Dendritic cell treated with granulocyte-macrophage colony-stimulating factor and Interleukin-4, amounts not matched to agents 40 ng/mL and 50 ng/mL, for 4 days (primary cell): ENCODE measurements around the gene KRT39.
A peak's percentile ranks its signal among the peaks of the same experiment; 100 is the strongest.
"Not testable (repeated sequence)": the region's sequence is repeated elsewhere in the genome, so short reads cannot be mapped to it uniquely, and the experiment has no call there.

Experiments
- H3K27ac Mint-ChIP-seq: one replicate; pipeline ENCODE4 v1.8.0; 2022; ENCODE audit warnings: mild to moderate bottlenecking, mixed read lengths
- H3K27me3 Mint-ChIP-seq: one replicate; pipeline ENCODE4 v1.8.0; 2022; ENCODE audit warnings: mild to moderate bottlenecking, mixed read lengths
- H3K36me3 Mint-ChIP-seq: one replicate; pipeline ENCODE4 v1.8.0; 2022; ENCODE audit warnings: low read depth, mixed read lengths
- H3K4me1 Mint-ChIP-seq: one replicate; pipeline ENCODE4 v1.8.0; 2022; ENCODE audit warnings: low read depth, mixed read lengths
- H3K4me3 Mint-ChIP-seq: one replicate; pipeline ENCODE4 v1.8.0; 2022; ENCODE audit warnings: mild to moderate bottlenecking, moderate library complexity, mixed read lengths
- H3K9me3 Mint-ChIP-seq: one replicate; pipeline ENCODE4 v1.8.0; 2022; ENCODE audit warnings: mixed read lengths
- intact Hi-C: fragments of 100-400 bp; cut with micrococcal nuclease; formaldehyde crosslinking; loops from one replicate; pipeline ENCODE4 v1.15.0; 2022

Gene KRT39

GRCh38 chr17:40942553-40942952 lies 24.2 kb downstream of the KRT39 start:
- H3K4me1 Mint-ChIP-seq: peaks cover 7% of the 10 kb centered on the region

DNA sequence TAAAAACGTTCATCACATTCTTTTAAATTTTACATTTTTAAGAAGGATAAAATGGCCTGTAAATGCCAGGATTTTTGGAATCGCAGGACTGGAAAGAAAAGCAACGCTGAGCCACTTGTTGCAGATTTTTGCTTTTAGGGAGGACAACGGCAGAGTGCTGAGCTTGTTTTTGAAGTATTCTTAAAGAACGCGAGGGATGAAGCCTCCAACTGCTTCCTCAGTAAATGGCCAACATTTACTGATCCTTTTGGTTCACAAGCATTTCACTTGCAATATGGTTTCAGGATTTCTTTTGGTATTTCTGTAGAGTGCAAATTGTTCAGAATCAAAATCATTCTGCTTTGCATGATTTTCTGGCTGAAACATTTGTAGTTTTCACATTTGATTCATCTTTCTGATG lies 26.5 kb downstream of the KRT39 start:
- intact Hi-C loops: no loop called here
- no peak overlapping the region for H3K4me3 Mint-ChIP-seq
- peaks cover 5% of the 10 kb centered on the region for H3K27me3 Mint-ChIP-seq
- peaks cover 20% of the 10 kb centered on the region for H3K4me1 Mint-ChIP-seq
- peaks cover 13% of the 10 kb centered on the region for H3K9me3 Mint-ChIP-seq
- H3K27ac Mint-ChIP-seq: no peak overlapping the region
- H3K36me3 Mint-ChIP-seq: no peaks in the 10 kb centered on the region

More at GRCh38 chr17:40942553-40942952, 24.2 kb downstream of the KRT39 start:
- Mint-ChIP-seq H3K27me3 (peaks cover 18% of the 10 kb centered on the region), H3K36me3 (no peaks in the 10 kb centered on the region), H3K4me3 (no peak overlapping the region), H3K9me3 (peaks cover 13% of the 10 kb centered on the region), H3K27ac (peak overlapping the region; percentile 31)
- intact Hi-C loops: no loop called here

DNA sequence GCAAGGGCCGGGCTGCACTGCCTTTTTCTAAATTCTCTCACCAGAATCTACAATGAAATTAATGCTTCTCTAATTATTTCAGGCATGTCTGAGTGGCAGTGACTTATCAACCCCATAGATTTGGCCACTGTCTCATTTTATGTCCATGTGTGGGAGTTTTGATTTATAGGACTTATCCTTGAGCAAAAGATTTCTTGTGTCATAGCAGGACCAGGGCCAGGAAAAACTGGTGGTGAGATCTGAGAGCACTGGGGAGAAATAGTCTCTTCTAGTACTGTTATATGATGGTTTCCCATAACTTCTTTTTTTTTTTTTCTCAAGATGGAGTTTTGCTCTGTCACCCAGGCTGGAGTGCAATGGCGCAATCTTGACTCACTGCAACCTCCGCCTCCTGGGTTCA lies 27.8 kb downstream of the KRT39 start:
- H3K9me3 Mint-ChIP-seq: peaks cover 13% of the 10 kb centered on the region
- H3K4me3 Mint-ChIP-seq: no peak overlapping the region
- H3K36me3 Mint-ChIP-seq: no peaks in the 10 kb centered on the region
- no peak overlapping the region for H3K27ac Mint-ChIP-seq
- peaks cover 20% of the 10 kb centered on the region for H3K4me1 Mint-ChIP-seq
- intact Hi-C loops: no loop called here
- peaks cover 4% of the 10 kb centered on the region for H3K27me3 Mint-ChIP-seq

DNA sequence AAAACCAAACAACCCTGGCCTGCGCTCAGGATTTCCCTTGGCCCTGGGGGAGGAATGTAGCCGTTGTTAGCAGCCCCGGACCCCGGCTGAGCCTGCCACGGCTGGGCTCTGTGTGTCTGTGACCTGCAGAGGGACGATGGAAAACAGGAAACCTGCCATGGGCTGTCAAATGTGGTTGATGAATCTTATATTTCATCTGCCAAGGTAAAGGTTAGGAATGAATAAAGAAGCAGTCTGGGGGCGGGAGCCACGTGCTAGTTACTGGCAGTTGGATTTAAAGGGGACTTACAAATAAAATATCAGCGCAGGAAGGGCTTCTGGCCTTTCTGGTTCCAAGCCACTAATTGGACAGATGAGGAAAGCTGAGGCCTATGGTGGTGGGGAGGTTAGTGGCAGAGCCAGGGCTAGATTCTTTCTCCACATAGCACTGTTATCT lies 29.3 kb downstream of the KRT39 start, which contains the start of gene KRT23:
Gene KRT23 (minus strand): TSS at position 263 of the 436 bp plus-strand sequence. CDS start 1,043 bp downstream, outside the sequence.
- Mint-ChIP-seq H3K36me3 (no peaks in the 10 kb centered on the region), H3K27ac (no peak within 1 kb of the TSS), H3K4me1 (peaks cover 15% of the 10 kb centered on the region), H3K9me3 (peaks cover 5% of the 10 kb centered on the region), H3K27me3 (peaks cover 6% of the 10 kb centered on the region), H3K4me3 (no peak within 1 kb of the TSS)
- intact Hi-C loops: no loop called here

DNA sequence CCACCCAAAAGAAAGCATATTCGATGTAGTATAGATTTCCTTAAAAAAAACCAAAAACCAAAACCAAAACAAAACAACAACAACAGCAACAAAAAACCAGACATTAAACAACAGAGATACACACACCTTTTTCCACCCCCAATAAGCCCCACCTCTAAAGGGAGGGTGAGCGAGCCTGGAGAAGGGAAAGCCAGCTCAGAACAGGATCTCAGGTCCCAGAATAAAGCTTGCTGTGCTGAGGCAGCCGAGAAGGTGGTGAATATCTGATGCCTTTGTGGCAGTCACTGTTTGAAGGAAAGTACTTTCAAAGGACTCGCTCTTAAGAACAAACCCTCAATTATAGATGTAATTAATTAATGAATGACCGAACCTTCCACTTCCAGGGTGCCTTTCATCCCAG lies 29.8 kb downstream of the KRT39 start:
- H3K4me3 Mint-ChIP-seq: no peak overlapping the region
- intact Hi-C loops: no loop called here
- peaks cover 6% of the 10 kb centered on the region for H3K27me3 Mint-ChIP-seq
- H3K4me1 Mint-ChIP-seq: peaks cover 13% of the 10 kb centered on the region
- no peaks in the 10 kb centered on the region for H3K36me3 Mint-ChIP-seq
- no peak overlapping the region for H3K27ac Mint-ChIP-seq
- peaks cover under 1% of the 10 kb centered on the region for H3K9me3 Mint-ChIP-seq

DNA sequence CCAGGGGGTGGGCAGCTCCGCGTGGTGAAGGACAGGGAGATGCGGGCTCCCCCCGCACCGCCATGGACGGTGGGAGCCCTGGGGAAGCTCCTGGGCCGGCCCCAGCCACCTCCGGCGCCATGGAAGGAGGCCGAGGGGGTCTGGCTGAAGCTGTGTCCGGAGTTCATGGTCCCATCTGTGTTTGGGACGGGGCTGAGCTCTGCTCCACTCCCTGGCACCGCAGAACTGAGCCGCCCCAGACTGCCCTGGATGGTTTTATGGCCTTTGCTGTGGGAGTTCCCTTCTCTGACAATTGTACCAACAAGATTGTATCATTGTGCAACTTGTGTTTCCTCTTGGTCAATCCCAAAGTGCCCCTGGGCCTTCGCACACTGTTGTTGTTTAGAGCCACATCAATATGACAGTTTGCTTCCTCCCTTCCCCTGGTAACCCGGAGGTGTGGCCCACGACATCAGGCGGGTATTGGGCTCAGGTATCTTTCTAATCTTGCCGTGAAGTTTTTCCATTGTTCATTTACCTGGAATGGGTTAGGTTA lies 30.2 kb downstream of the KRT39 start:
- intact Hi-C loops: no loop called here
- Mint-ChIP-seq H3K4me1 (peaks cover 13% of the 10 kb centered on the region), H3K27me3 (peaks cover 6% of the 10 kb centered on the region), H3K27ac (no peak overlapping the region), H3K36me3 (no peaks in the 10 kb centered on the region), H3K4me3 (no peak overlapping the region), H3K9me3 (no peaks in the 10 kb centered on the region)

- Mint-ChIP-seq H3K4me1 (peaks cover 13% of the 10 kb centered on the region), H3K27me3 (peaks cover 10% of the 10 kb centered on the region), H3K36me3 (no peaks in the 10 kb centered on the region), H3K9me3 (no peaks in the 10 kb centered on the region), H3K27ac (no peak overlapping the region), H3K4me3 (no peak overlapping the region)
- intact Hi-C loops: no loop called here
Measured at GRCh38 chr17:40935624-40936023, 31.1 kb downstream of the KRT39 start.

GRCh38 chr17:40932608-40933007 lies 34.1 kb downstream of the KRT39 start:
- Mint-ChIP-seq H3K27me3 (peaks cover 11% of the 10 kb centered on the region), H3K27ac (no peak overlapping the region), H3K36me3 (no peaks in the 10 kb centered on the region)

DNA sequence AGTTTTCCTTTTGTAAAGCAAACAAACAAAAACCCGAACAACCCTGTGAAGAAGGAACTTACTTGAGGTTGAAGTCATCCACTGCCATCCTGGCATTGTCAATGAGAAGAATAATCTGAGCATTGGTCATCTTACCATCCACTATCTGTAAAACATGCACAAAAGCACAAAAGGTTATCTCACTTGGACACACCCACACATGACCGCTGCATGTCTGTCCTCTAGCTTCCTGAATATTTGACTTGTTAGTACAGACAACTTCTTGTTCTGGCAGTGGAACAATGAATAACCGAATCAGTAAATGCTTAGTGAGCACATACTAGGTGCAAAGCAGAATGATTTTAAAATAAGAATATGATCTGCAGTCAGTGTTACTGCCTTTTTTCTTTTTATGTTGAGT lies 35.4 kb downstream of the KRT39 start:
- Mint-ChIP-seq H3K4me1 (peaks cover 5% of the 10 kb centered on the region), H3K4me3 (no peak overlapping the region), H3K27ac (no peak overlapping the region), H3K27me3 (peaks cover 17% of the 10 kb centered on the region), H3K36me3 (no peaks in the 10 kb centered on the region), H3K9me3 (no peaks in the 10 kb centered on the region)
- intact Hi-C loops: no loop called here

More at GRCh38 chr17:40932608-40933007, 34.1 kb downstream of the KRT39 start:
- H3K4me1 Mint-ChIP-seq: peaks cover 13% of the 10 kb centered on the region
- no peak overlapping the region for H3K4me3 Mint-ChIP-seq
- no peaks in the 10 kb centered on the region for H3K9me3 Mint-ChIP-seq
- intact Hi-C loops: no loop called here

DNA sequence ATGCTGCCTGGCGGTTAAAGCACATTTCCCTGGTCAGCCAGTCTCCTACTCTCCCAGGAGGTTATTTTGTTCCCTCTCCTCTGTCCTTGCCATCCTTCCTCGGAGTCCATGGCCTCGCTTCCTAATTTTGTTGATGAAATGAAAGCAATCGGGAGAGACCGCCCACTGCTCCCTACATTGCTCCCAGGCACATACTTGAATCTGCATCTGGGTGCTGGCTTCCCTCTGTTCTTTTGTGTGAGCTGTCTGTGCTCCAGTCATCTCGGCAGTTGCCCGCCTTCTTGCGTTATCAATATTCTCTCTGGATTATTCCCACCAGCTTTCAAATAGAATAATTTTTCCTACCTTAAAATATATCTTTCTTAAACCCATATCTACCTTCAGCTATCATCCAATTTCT lies 40.4 kb downstream of the KRT39 start:
- H3K4me1 Mint-ChIP-seq: peaks cover 15% of the 10 kb centered on the region

DNA sequence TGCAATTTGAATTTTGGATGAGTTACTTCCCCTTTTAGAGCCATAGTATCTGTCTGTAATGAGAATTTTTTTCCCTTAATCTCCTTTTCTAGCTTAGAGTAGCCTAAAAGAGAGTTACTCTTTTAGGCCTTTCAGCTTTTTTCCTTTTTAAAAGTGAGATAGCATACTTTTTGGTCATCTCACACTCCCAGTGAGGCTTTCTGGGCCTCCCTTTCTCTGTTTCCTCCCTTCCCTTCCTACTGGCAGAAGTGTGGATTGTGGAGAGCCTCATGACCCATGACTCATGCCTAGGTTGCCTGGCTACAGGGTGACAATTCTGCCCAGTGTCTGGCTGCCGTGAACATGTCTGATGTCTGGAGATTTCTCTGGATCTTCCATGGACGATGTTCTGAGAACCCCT lies 44.5 kb downstream of the KRT39 start:
- intact Hi-C loops: no loop called here
- H3K4me3 Mint-ChIP-seq: no peak overlapping the region
- H3K4me1 Mint-ChIP-seq: peaks cover 15% of the 10 kb centered on the region
- H3K36me3 Mint-ChIP-seq: no peaks in the 10 kb centered on the region
- H3K27ac Mint-ChIP-seq: peak overlapping the region; percentile 74
- H3K9me3 Mint-ChIP-seq: no peaks in the 10 kb centered on the region
- H3K27me3 Mint-ChIP-seq: peaks cover 19% of the 10 kb centered on the region

More for the DNA sequence above, 40.4 kb downstream of the KRT39 start:
- no peaks in the 10 kb centered on the region for H3K36me3 Mint-ChIP-seq
- H3K27me3 Mint-ChIP-seq: peaks cover 24% of the 10 kb centered on the region
- no peak overlapping the region for H3K27ac Mint-ChIP-seq
- no peaks in the 10 kb centered on the region for H3K9me3 Mint-ChIP-seq
- no peak overlapping the region for H3K4me3 Mint-ChIP-seq
- intact Hi-C loops: no loop called here

GRCh38 chr17:40921026-40921425 lies 45.7 kb downstream of the KRT39 start:
- H3K4me3 Mint-ChIP-seq: no peak overlapping the region
- no peaks in the 10 kb centered on the region for H3K36me3 Mint-ChIP-seq
- peaks cover 10% of the 10 kb centered on the region for H3K27me3 Mint-ChIP-seq
- no peak overlapping the region for H3K27ac Mint-ChIP-seq
- intact Hi-C loops: no loop called here
- H3K9me3 Mint-ChIP-seq: no peaks in the 10 kb centered on the region
- H3K4me1 Mint-ChIP-seq: peaks cover 20% of the 10 kb centered on the region

- intact Hi-C loops: loop anchor here (10.0 kb wide), 1 partner anchor 278 kb away; no protein-coding TSS in a partner anchor
- not testable (repeated sequence) for H3K27ac Mint-ChIP-seq, H3K36me3 Mint-ChIP-seq, H3K27me3 Mint-ChIP-seq, H3K9me3 Mint-ChIP-seq, H3K4me3 Mint-ChIP-seq
- peaks cover 42% of the 10 kb centered on the region for H3K4me1 Mint-ChIP-seq
Measured at GRCh38 chr17:40917116-40917515, 49.6 kb downstream of the KRT39 start.

- Mint-ChIP-seq H3K27ac (no peak overlapping the region), H3K36me3 (no peaks in the 10 kb centered on the region), H3K4me1 (peaks cover 45% of the 10 kb centered on the region), H3K9me3 (no peaks in the 10 kb centered on the region), H3K27me3 (no peaks in the 10 kb centered on the region), H3K4me3 (no peak overlapping the region)
- intact Hi-C loops: loop anchor here (10.0 kb wide), 1 partner anchor 278 kb away; no protein-coding TSS in a partner anchor
Measured at GRCh38 chr17:40916366-40916765, 50.4 kb downstream of the KRT39 start.

DNA sequence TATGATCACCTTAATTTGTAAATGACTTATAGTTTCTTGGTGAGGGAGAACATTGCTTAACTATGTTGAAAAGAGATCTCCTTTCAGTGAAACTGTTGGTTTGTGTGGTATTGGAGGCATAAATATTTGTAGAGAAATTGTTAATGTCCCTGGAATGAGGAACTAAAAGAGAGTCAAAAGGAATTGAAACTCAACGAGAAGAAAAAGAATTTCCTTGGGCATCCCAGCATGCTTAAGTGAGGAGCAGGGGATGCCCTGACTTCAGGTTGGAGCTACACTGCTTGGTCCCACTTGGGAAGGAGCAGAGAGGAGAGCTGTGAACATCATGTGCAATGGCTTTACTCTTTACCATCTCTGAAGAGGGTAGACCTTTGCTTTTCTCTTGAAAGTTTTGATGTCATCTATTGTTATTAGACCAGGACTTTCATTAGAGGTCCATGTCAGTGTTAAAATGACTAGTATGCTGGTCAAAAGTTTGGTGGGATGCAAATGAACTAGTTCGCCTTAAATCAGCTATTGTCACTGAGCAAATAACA lies 51.0 kb downstream of the KRT39 start:
- intact Hi-C loops: loop anchor here (2.0 to 10.0 kb wide), 2 partner anchors 279 to 749 kb away; no protein-coding TSS in a partner anchor
- no peaks in the 10 kb centered on the region for H3K27me3 Mint-ChIP-seq
- no peak overlapping the region for H3K4me3 Mint-ChIP-seq
- no peaks in the 10 kb centered on the region for H3K9me3 Mint-ChIP-seq
- H3K27ac Mint-ChIP-seq: no peak overlapping the region
- no peaks in the 10 kb centered on the region for H3K36me3 Mint-ChIP-seq
- H3K4me1 Mint-ChIP-seq: peaks cover 45% of the 10 kb centered on the region
